Uterus (tissue), 2 donors: ENCODE data around the gene COL5A2.

Experiments
- POLR2A ChIP-seq, 2 donors: fragments of 450-650 bp; IDR thresholded peaks; one replicate each; pipeline ENCODE4 v1.6.1; 2016; ENCODE audit warnings: antibody characterized with exemption in 2 of 2, mild to moderate bottlenecking in 1 of 2, moderate library complexity in 1 of 2
- TF ChIP-seq, protein P1 (sequence below), 4 experiments: fragments of 200-600 bp in 2 of 4; fragments of 450-650 bp in 2 of 4; sonication (generic) in 2 of 4; IDR thresholded peaks; one replicate each; pipeline ENCODE4 v1.5.1; 2016 to 2019; ENCODE audit warnings: antibody characterized with exemption in 4 of 4, mild to moderate bottlenecking in 2 of 4, moderate library complexity in 1 of 4

DNA sequence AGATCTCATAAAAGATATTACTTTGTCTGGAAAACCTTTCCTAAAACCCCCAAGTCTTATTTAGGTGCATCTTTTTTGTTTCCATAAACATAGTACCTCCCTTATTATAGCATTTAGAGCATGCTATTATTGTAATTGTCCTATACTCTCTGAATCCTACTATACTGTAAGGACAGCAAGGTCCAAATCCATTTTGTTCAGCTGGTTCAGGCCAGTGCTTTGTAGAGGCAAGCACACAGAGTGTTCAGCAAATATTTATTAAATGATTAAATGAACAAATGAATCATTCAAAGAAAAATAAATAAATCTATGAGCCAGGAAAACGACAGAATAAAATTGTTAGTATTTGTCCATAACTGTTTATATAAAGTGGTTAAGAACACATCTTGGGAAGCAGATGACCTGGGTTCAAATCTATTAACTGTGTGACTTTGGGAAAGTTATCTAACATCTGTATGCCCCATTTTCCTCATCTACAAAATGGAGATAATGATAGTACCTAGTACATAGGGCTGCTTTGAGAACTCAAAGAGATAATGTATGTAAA, 119.4 kb downstream of the COL5A2 start:
- TF ChIP-seq, protein P1, sequence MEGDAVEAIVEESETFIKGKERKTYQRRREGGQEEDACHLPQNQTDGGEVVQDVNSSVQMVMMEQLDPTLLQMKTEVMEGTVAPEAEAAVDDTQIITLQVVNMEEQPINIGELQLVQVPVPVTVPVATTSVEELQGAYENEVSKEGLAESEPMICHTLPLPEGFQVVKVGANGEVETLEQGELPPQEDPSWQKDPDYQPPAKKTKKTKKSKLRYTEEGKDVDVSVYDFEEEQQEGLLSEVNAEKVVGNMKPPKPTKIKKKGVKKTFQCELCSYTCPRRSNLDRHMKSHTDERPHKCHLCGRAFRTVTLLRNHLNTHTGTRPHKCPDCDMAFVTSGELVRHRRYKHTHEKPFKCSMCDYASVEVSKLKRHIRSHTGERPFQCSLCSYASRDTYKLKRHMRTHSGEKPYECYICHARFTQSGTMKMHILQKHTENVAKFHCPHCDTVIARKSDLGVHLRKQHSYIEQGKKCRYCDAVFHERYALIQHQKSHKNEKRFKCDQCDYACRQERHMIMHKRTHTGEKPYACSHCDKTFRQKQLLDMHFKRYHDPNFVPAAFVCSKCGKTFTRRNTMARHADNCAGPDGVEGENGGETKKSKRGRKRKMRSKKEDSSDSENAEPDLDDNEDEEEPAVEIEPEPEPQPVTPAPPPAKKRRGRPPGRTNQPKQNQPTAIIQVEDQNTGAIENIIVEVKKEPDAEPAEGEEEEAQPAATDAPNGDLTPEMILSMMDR (IDR thresholded peaks at IDR 0.05) = no peak
- TF ChIP-seq POLR2A (IDR thresholded peaks at IDR 0.05) = no peak
